ENCODE measurements around the gene FAM13A. TPM values are rescaled to one million over a fixed set of nuclear protein-coding genes. Genes with fewer than 3 reads are reported as not detected.
"Not testable (repeated sequence)": the region's sequence is repeated elsewhere in the genome, so short reads cannot be mapped to it uniquely, and the experiment has no call there.

The FAM13A gene
- total RNA-seq, 2 donors from 2014 or later: 2.2 to 6.6 TPM

GRCh38 chr4:88866862-88867550 lies 190.0 kb downstream of the FAM13A start:
- Mint-ChIP-seq H3K36me3 (peaks cover 0 to 9% of the 10 kb centered on the region in 2 donors), H3K27ac (no peak overlapping the region), H3K9me3 (no peaks in the 10 kb centered on the region)
- ATAC-seq: no peak
- DNase-seq (ENCODE audit: low spot score in 2 of 2): no peak

GRCh38 chr4:88865466-88865865 lies 191.5 kb downstream of the FAM13A start:
- no peak overlapping the region for H3K27ac Mint-ChIP-seq
- no peak for ATAC-seq
- DNase-seq (ENCODE audit: low spot score in 2 of 2): no peak
- no peaks in the 10 kb centered on the region for H3K36me3 Mint-ChIP-seq
- H3K9me3 Mint-ChIP-seq: no peaks in the 10 kb centered on the region

GRCh38 chr4:88865046-88865445 lies 191.9 kb downstream of the FAM13A start:
- H3K36me3 Mint-ChIP-seq: no peaks in the 10 kb centered on the region
- DNase-seq (ENCODE audit: low spot score in 2 of 2): no peak
- H3K9me3 Mint-ChIP-seq: no peaks in the 10 kb centered on the region
- ATAC-seq: no peak
- no peak overlapping the region for H3K27ac Mint-ChIP-seq

GRCh38 chr4:88860586-88860985 lies 196.4 kb downstream of the FAM13A start:
- Mint-ChIP-seq H3K9me3 (no peaks in the 10 kb centered on the region), H3K27ac (no peak overlapping the region), H3K36me3 (no peaks in the 10 kb centered on the region)
- ATAC-seq (no peak), DNase-seq (ENCODE audit: low spot score in 2 of 2) (no peak)

DNA sequence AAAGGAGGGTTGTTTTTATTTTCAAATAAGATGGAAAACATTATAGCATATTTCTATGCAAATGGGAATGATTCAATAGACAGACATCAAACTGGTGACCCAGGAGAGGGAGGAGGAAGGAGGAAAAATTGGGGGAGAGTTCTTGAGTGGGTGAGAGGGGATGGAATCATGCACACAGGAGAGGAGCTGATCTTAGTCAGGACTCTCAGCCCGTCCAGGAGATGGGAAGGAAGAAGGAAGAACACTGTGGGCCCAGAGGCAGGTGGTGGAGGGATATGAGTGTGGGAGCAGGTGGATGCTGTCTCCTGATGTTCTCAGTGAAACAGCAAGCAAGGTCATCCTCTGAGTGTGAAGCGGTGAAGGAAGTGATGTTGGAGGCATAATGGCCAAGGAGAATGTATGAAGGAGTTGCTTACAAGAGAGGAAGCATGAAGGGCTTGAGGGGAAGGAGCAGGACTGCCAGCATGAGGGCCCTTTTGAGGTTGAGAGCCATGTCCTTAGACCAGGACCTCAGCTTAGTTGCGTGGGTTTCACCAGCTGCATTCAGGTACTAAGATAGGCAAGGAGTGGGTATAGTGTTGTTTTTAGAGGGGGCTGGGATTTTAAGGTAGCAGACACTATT lies 197.7 kb downstream of the FAM13A start:
- no peak for ATAC-seq
- H3K9me3 Mint-ChIP-seq: no peaks in the 10 kb centered on the region
- no peak for DNase-seq (ENCODE audit: low spot score in 2 of 2)
- H3K36me3 Mint-ChIP-seq: no peaks in the 10 kb centered on the region
- no peak overlapping the region for H3K27ac Mint-ChIP-seq

- Mint-ChIP-seq H3K36me3 (no peaks in the 10 kb centered on the region), H3K27ac (no peak overlapping the region), H3K9me3 (no peaks in the 10 kb centered on the region)
- no peak for ATAC-seq
- DNase-seq (ENCODE audit: low spot score in 2 of 2): no peak
Observed at GRCh38 chr4:88858752-88859151, 198.2 kb downstream of the FAM13A start.

DNA sequence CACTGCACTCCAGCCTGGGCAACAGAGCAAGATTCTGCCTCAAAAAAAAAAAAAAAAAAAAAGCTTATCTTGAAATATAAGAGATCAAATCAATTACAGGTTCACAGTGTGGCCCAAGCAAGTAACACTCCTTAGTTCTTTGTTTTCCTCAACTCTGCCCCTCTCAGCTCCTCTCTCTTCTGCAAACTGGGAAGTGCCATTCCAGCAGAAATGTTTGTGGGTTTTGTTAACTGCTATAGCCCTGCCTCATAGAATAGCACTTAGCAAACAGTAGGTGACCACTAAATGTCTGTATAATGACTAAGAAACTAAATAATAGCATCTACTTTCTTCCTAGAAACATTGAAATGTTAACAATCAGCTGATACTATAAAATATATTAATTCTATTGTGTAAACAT lies 199.4 kb downstream of the FAM13A start:
- H3K9me3 Mint-ChIP-seq: no peaks in the 10 kb centered on the region
- H3K36me3 Mint-ChIP-seq: no peaks in the 10 kb centered on the region
- no peak for ATAC-seq
- H3K27ac Mint-ChIP-seq: no peak overlapping the region
- no peak for DNase-seq (ENCODE audit: low spot score in 2 of 2)

DNA sequence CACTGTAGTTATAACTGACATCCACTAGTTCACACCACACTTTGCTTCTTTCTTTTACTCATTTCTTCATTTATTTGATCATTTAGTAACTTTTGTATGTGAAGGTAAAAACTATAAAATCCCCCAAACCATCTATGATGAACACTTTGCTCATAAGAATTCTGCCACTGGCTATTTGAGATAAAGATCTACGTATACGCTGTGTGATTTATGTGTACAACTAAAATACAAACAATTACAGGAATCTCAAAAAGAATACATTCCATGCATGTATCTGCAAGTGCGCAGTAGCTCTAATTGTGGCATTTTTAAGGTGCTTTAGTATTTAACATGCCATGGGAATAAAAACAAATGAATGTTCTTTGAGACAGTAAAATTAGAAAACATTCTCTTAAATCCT lies 202.5 kb downstream of the FAM13A start:
- no peak for ATAC-seq
- no peaks in the 10 kb centered on the region for H3K9me3 Mint-ChIP-seq
- no peaks in the 10 kb centered on the region for H3K36me3 Mint-ChIP-seq
- DNase-seq (ENCODE audit: low spot score in 2 of 2): no peak
- no peak overlapping the region for H3K27ac Mint-ChIP-seq

DNA sequence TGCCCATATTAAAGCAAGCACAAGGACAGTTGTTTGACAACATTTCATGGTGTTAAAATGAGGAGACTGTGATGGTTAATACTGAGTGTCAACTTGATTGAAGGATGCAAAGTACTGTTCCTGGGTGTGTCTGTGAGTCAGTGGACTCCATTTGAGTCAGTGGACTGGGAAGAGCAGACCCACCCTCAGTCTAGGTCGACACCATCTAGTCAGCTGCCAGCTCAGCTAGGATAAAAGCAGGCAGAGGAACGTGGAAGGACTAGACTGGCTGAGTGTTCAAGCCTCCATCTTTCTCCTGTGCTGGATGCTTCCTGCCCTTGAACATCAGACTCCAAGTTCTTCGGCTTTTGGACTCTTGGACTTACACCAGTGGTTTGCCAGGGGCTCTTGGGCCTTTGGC lies 203.4 kb downstream of the FAM13A start:
- not testable (repeated sequence) for DNase-seq (ENCODE audit: low spot score in 2 of 2); H3K9me3 Mint-ChIP-seq; H3K36me3 Mint-ChIP-seq; ATAC-seq; H3K27ac Mint-ChIP-seq

DNA sequence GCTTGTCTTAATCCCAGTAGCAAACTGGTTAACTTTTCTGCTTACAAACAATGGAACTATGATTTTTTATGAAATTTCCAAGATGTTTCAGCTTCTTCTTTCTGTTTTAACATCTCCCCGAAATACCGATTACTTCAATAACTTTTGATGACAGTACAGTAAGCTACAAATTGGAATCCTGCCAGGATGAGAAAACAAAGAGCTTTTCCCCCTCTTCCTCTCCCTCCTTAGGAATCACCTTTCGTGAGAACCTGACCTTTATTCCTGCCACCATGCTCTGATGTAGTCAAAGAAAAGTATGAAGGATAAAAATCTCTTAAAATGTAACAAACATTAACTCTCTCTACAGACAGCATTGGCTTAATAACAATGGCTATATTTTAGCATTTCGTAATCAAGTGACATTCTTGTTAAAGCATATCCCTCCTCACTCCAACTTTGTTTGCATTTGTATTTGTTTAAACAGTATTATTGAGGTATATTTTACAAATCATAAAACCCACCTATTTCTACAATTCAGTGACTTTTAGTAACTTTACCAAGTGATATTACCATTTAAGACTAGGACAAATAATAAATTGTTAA lies 210.7 kb downstream of the FAM13A start:
- Mint-ChIP-seq H3K9me3 (no peaks in the 10 kb centered on the region), H3K36me3 (no peaks in the 10 kb centered on the region), H3K27ac (no peak overlapping the region)
- ATAC-seq: no peak
- no peak for DNase-seq (ENCODE audit: low spot score in 2 of 2)

GRCh38 chr4:88843067-88843685 lies 213.8 kb downstream of the FAM13A start:
- no peak overlapping the region for H3K27ac Mint-ChIP-seq
- no peak for DNase-seq (ENCODE audit: low spot score in 2 of 2)
- no peak for ATAC-seq
- no peaks in the 10 kb centered on the region for H3K9me3 Mint-ChIP-seq
- H3K36me3 Mint-ChIP-seq: no peaks in the 10 kb centered on the region

DNA sequence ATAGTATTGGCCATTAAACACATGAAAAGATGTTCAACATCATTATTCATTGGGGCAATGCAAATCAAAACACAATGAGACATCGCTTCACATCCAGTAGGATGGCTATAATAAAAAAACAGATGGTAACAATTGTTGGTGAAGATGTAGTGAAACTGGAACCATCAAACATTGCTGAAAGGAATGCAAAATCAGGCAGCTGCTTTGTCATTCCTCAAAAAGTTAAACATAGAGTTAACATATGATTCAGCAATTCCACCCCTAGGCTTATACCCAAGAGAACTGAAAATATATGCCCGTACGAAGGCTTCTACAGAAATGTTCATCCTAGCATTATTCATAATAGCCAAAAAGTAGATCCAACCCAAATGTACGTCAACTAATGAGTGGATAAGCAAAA lies 215.3 kb downstream of the FAM13A start:
- ATAC-seq: no peak
- DNase-seq (ENCODE audit: low spot score in 2 of 2): no peak
- no peaks in the 10 kb centered on the region for H3K9me3 Mint-ChIP-seq
- no peak overlapping the region for H3K27ac Mint-ChIP-seq
- no peaks in the 10 kb centered on the region for H3K36me3 Mint-ChIP-seq

- DNase-seq (ENCODE audit: low spot score in 2 of 2): no peak
- H3K9me3 Mint-ChIP-seq: no peaks in the 10 kb centered on the region
- no peak for ATAC-seq
- H3K27ac Mint-ChIP-seq: no peak overlapping the region
- H3K36me3 Mint-ChIP-seq: no peaks in the 10 kb centered on the region
Observed at GRCh38 chr4:88836216-88836615, 220.8 kb downstream of the FAM13A start.

GRCh38 chr4:88831031-88831430 lies 226.0 kb downstream of the FAM13A start:
- DNase-seq (ENCODE audit: low spot score in 2 of 2) (no peak), ATAC-seq (no peak)
- no peaks in the 10 kb centered on the region for H3K9me3 Mint-ChIP-seq
- no peaks in the 10 kb centered on the region for H3K36me3 Mint-ChIP-seq
- H3K27ac Mint-ChIP-seq: no peak overlapping the region

DNA sequence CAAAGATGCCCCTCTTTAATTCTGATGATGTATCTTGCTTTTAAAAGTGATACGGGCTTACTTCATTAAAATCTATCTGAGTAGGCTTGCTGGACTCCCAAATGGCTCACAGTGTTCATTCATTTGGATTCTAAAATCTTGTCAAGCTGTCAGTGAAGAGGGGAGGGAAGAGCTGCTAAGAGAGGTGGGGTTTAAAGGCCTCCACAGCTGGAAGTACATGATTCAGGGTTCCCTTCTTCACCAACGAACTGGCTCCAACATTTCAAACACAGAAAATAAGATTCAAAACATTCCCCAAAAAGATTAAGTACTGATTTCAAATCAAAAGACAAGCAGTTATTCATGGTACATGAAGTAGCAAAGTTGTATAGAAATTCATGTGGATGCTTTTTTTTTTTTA lies 226.4 kb downstream of the FAM13A start:
- ATAC-seq (no peak), DNase-seq (ENCODE audit: low spot score in 2 of 2) (no peak)
- H3K9me3 Mint-ChIP-seq: no peaks in the 10 kb centered on the region
- H3K36me3 Mint-ChIP-seq: no peaks in the 10 kb centered on the region
- H3K27ac Mint-ChIP-seq: no peak overlapping the region

DNA sequence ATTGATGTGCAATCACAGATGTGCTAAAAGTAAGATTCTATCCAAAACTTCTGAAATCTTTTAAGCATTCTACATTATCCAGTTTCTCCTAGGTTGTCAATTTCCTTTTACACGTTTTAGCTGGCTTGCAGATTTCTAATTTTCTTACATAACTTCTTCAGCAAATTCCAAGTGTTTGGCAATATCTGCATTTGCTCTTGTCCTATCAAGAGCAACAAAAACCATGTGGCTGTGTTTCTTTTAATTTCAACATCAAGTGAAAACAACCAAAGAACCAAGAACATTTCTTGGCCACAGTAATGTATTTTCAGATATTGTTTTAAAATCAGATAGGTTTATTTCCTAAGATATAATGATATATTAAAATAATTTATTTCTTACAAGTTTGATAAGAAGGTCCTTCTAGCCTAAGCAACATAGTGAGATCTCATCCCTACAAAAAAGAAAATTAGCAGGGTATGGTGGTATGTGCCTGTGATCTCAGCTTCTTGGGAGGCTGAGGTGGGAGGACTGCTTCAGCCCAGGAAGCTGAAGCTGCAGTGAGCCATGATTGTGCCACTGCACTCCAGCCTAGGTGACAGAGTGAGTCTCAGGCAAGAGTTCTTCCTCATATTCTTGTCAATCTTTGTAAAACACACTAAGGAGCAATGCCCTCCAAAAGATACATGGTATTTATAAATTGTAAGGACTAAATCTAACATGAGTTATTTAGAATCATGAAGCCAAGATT lies 228.0 kb downstream of the FAM13A start:
- H3K36me3 Mint-ChIP-seq: no peaks in the 10 kb centered on the region
- no peaks in the 10 kb centered on the region for H3K9me3 Mint-ChIP-seq
- H3K27ac Mint-ChIP-seq: no peak overlapping the region
- DNase-seq (ENCODE audit: low spot score in 2 of 2): no peak
- no peak for ATAC-seq

- Mint-ChIP-seq H3K9me3 (no peaks in the 10 kb centered on the region), H3K27ac (no peak overlapping the region), H3K36me3 (no peaks in the 10 kb centered on the region)
- no peak for DNase-seq (ENCODE audit: low spot score in 2 of 2)
- ATAC-seq: peak in 1 of 2 donors; percentile 11
Observed at GRCh38 chr4:88827442-88827841, 229.5 kb downstream of the FAM13A start.
